Right ventricle myocardium inferior (tissue), 1 donor: ENCODE results near the gene PLVAP. TPM values are rescaled to one million over a fixed set of nuclear protein-coding genes. Genes with fewer than 3 reads are reported as not detected.

ENCODE experiments used
- ATAC-seq: fragments of 200-7000 bp; cut with Tn5 transposase; one replicate; pipeline ENCODE4 v1.9.1; 2020; ENCODE audit warnings: mild to moderate bottlenecking, moderate library complexity
- DNase-seq: peaks from one replicate; pipeline ENCODE4 v3.0.0; 2021; ENCODE audit errors: missing footprints
- intact Hi-C: fragments of 100-400 bp; cut with DNase I; formaldehyde crosslinking; loops from one replicate; pipeline ENCODE4 v1.11.0; 2022
- total RNA-seq: library from RNA; stranded (reverse); fragmentation: NEBNext Ultra II Directional; extraction: Animal tissue kit (Norgen Biotek cat#: 25700); gene quantifications from one replicate; pipeline ENCODE4 v1.2.1, GENCODE V29; 2021
- donor health status: DM: no; HTN: yes; CAD: no; lungs with severe emphysema.

The PLVAP gene
- total RNA-seq, 1 donor from 2014 or later: 29.0 TPM

DNA sequence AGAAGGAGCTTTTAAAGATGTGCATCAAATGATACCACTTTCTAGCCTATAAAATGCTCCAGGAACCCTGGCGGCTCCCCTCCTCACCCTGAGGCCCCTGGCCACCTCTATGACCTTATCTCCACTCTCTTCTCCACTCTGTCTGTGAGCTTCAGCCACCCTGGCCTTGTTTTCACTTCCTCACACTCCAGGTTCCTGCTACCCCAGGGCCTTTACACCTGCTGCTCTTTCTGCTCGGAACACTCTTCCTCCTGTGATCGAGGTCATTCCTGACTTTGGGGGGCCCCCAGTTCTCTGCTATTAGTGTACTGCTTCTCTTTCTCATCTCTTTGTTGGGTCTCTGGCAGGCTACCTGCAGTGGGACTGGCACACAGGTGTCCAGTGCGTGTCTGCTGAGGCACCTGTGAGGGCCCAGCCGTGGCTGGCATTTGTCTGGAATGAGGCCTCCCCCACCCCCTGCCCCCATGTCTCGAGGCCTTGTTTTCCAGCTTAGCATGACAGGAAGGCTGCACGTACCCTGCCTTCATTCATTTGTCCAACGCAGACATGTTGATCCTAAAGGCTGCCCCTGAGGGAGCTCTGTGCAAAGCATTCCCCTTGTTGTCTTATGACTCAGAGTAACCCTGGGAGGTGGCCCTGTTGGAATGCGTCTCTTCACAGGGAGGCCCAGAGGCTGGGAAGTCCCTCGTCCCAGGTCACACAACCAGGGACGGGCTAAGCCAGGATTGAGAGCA, 65.5 kb downstream of the PLVAP start:
- peak; percentile 15 for DNase-seq
- ATAC-seq: no peak

DNA sequence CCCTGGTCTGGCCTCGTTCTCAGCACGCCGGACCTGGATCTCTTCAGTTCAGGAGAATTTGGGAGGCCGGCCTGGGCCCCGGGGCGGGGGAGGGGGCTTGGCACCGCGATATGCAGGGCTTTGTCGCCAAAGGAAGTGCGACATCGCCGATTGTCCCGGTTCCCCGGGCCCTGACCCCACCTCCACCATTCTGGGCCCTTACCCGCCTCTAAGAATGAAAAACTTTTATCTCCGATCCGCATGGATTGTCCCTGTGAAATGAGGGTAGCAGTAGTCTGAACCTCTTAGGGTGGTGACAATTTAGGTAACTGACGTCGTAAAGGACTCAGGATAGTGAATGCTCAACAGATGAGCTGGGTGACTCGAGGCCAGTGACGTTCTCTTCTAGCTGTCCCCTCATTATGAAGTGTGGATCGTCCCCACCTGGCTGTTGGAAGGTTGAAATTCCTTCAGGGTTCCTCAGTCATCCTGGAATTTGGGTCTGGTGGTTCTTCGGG, 67.1 kb downstream of the PLVAP start:
- no peak for ATAC-seq
- no peak for DNase-seq
- intact Hi-C loops: no loop called here

More for the DNA sequence above, 65.5 kb downstream of the PLVAP start:
- intact Hi-C loops: no loop called here

DNA sequence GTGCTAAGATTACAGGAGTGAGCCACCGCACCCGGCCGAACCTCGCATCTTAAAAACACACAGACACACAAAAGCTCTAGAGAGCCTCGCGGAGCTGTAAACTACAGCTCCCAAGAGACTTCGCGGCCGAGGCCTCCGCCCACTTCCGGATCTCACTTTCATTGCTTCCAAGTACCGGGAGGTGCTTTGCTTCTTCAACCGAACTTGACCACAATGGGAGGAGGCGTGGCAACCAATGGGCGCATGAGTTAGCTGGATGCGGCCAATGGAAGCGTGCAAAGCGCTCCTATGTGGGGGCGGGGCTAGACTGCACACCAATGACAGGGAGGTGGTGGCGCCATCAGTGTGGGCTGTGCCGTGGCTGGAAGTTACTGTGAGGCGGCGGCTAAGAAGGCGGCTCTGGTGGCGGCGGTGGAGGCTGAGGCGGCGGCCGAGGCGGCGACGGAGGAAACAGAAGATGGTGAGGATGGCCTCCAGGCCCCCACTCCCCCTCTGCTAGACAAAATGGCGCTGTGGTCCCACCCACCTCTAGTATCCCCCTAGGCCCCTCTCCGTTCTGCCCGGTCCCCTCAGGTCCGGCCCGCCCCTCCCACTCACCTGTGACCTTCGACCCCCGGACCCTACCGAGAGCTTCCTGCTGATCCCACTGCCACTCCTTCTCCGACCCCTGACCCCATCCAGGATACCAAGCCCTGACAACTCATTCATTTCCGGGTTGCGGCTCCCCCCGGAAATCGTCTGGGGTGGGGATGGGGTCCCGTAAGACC, 67.8 kb downstream of the PLVAP start, which contains the start of gene DDA1:
TSS of gene DDA1 (plus strand) at position 366 of the 767 bp plus-strand sequence. CDS start at position 458, 92 bp downstream.
- intact Hi-C loops: no loop called here
- peak; percentile 89 for ATAC-seq
- DNase-seq: peak; percentile 99

DNA sequence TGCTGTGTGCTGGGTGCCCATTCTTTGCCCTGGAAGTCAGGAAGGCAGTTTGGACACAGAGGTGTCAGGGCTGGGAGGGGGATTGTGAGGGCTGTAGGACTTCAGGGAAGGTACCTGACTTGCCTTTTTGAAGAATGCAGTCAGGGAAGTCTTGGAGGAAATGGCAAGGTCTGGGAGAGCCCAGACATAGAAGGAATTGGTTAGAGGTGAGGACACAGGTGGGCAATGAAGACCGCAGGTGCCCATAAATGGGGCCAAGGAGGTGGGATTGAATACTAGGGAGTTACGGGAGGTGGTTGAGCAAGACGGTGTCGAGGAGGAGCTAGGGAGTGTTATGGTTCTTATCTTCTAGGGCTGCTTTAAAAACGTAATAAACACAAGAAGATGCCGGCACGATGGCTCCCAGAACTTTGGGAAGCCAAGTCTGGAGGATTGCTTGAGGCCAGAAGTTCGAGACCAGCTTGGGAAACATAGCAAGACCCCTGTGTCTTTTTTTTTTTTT, 69.2 kb downstream of the PLVAP start:
- intact Hi-C loops: no loop called here

DNA sequence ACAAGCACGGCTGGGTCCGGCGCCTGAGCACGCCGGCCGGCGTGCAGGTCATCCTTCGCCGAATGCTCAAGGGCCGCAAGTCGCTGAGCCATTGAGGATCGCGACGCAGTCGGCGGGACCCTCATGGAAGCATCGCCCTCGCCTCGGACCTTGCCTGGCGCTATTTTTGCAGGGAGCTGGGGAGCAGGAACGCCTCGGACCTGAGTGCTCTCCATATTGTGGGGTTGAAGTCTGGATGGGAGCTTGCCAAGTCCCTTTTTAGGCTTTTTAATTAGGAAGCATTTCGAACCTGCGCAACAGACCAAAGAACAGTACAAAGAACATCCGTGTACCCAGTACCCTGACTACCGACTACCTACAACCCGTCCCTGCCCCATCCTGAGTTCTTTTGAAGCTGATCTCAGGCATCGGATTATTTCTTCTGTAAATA, 70.8 kb downstream of the PLVAP start:
- intact Hi-C loops: no loop called here
- ATAC-seq (no peak), DNase-seq (no peak)

More for the DNA sequence above, 69.2 kb downstream of the PLVAP start:
- ATAC-seq (no peak), DNase-seq (no peak)

DNA sequence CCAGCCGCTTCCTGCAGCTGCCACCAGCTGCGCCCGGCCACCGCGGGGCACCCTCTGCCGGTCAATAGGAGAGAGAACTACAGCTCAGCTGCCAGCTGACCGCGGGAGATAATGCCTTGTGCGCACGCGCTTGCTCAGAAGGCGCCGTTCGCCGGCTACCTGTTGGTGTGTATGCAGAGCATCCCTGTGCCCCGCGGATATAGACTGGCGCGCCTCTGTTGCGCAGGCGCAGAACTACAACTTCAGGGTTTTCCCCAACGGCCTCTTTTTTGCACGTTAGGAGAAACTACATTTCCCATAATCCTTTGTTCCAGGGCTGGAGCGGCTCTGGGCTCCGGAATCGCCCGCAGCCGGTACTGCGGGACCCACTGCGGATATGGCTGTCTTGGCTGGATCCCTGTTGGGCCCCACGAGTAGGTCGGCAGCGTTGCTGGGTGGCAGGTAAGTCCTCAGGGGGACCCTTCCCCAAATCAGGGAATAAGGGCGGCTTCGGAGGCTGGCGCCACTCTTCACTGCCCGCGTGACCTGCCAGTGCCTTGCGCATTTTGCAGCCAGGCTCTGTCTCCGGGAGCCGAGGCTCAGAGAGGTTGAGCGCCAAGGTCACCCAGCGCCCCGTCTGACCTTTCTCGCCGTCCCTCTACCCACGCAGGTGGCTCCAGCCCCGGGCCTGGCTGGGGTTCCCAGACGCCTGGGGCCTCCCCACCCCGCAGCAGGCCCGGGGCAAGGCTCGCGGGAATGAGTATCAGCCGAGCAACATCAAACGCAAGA, 71.4 kb downstream of the PLVAP start, which contains the start of gene MRPL34:
TSS of gene MRPL34 (plus strand) at position 356 of the 768 bp plus-strand sequence. CDS start at position 377, 21 bp downstream.
- intact Hi-C loops: loop anchor here (1.0 to 2.0 kb wide), 2 partner anchors 31 to 38 kb away; partner anchors contain the start of genes BABAM1 and GTPBP3
- peak; percentile 68 for ATAC-seq
- peak; percentile 96 for DNase-seq

DNA sequence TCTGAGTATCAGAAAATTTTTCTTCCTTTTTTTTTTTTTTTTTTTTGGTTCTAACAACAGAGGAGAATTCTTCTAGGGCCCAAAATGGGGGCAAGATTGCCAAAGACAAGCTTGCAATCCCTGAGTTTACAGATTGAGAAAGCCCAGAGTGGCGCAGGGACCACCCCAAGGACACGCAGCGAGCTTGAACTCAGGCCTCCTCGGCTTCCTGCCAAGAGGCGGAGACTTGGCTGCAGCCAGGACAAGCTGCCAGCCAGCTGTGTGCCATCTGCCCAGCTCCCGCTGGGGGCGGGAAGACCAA, 72.0 kb downstream of the PLVAP start:
- ATAC-seq (no peak), DNase-seq (no peak)
- intact Hi-C loops: loop anchor here (1.0 to 2.0 kb wide), 2 partner anchors 32 to 38 kb away; partner anchors contain the start of genes BABAM1 and GTPBP3

DNA sequence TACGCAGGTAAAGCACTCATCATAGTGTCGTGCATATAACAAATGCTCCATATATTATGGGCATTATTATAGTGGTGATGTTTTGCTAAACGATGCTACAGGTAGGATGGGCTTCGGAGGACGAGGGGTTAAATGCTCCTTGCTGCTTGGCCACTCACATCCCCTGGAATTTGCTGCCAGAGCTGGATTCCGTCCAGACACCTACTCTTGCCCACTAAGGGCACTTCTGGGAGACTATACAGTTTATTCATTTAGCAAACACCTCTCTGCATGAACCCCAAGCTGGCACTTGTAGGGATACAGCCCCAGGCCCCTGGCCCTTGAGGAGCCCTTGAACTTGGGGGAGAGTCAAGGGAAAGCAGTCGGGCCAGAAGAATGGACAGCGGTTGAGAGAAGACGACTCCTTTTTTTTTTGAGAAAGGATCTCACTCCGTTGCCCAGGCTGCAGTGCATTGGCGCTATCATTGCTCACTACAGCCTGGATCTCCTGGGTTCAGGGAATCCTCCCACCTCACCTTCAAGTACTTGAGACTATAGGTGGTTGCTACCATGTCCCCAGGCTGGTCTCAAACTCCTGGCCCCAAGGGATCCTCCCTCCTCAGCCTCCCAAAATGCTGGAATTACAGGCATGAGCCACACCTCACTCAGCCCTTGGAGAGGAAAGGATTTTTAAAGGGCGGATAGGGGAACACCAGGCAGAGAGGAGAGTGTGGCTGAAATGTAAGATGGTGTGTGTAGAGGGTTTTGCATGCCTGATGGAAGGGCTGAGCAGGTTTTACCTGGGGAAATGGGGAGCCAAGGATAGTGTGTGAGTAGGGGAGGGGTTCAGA, 72.5 kb downstream of the PLVAP start:
- DNase-seq (no peak), ATAC-seq (no peak)
- intact Hi-C loops: loop anchor here (1.0 to 2.0 kb wide), 2 partner anchors 32 to 37 kb away; partner anchors contain the start of genes BABAM1 and GTPBP3

DNA sequence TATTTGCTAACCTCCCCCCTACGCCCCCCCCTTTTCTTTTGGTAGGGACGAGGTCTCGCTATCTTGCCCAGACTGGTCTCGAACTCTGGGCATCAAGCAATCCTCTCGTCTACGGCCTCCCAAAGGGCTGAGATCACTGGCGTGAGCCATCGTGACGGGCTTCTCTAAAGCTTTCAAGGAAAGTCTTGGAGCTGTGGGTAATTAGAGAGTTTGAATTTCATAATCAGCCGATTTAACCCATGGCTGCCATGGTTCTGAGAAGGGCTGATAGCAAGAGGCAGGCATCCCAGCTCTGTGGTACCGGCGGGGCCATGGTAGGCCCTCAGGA, 73.2 kb downstream of the PLVAP start:
- ATAC-seq (no peak), DNase-seq (no peak)
- intact Hi-C loops: loop anchor here (2.0 kb wide), 1 partner anchor 33 kb away; the partner anchor contains the start of gene GTPBP3

DNA sequence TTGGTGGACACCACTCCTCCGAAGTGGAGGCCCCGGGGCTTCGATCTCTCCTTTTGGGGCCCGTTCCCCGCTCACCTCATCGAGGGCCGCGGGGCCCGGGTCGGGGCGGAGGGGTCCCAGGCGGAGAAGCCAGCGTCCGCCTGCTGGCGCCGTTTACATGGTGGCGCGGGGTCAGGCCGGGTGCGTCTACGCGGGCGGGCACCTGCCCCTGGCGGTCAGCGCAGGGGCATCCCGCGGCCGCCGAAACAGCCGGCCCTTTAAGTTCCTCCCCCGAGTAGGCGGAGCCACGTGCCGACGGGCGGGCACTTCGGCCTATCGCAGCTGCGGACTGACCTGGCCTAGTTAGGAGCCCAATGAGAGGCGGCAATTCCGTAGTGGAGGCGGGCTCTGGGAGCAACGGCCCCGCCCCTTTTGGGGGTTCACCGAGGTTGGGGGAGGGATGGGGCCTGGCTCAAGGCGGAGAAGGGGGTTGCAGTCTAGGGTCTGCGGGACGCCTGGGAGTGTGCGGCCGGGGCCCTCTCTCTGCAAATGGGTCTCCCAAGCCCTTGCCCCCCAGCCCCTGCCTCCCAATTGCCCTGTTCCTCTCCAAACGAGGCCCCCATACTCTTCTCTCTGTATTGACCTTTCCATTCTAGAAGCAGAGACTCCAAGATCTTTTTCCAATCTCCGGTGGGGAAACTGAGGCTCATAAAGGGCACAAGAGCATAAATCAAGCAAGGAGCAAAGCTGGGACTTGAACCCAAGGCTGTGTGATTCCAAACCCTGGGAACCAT, 73.8 kb downstream of the PLVAP start, which contains the start of gene ABHD8:
TSS of gene ABHD8 (minus strand) at position 259 of the 773 bp plus-strand sequence. CDS start 1,809 bp downstream, outside the sequence.
- intact Hi-C loops: no loop called here

DNA sequence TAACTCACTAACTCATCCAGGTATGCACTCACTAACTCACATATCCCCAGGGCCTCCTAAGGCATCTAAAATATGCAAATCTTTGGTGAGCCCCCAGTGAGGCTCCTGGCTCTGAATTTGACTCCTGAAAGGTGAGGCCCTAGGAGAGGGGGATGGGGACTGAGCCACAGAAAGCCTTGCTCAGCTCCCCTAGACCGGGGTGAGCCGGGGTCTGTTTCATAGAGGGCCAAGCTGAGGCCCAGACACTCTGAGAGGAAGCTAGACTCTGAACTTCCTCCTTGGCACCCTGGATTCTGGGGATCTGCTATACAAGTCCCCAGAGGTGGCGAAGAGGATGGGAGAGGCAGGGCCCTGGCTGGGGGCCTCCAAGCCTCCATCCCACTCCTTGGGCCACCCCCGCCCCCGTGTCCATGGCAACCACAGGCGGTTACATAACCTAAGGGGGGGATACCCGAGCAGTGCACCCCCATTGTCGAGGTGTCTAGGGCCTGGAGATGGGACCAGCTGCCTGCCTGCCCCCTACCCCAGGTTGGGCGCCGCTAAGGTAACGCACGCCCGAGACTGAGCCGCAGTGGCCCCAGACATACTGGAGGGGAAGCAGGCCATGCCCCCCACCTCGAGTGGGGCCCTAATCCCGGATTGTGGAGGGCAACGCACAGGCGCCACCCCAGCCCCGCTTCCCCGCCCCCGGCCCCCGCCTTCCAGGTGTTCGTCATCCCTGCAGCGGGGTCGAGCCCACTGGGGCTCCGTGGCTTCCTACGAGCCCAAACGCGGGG, 74.6 kb downstream of the PLVAP start:
- ATAC-seq: no peak
- DNase-seq: no peak
- intact Hi-C loops: no loop called here

More for the DNA sequence above, 73.8 kb downstream of the PLVAP start, which contains the start of gene ABHD8:
- DNase-seq (peak; percentile 97), ATAC-seq (peak; percentile 86)

Other genes starting within 250 kb of the PLVAP start
- gene USE1, start 162.0 kb downstream of the PLVAP start, total RNA-seq: 32.8 TPM
- 26.0 TPM for gene OCEL1, start 151.1 kb downstream of the PLVAP start, total RNA-seq
- 76.4 TPM for gene NR2F6, start 131.4 kb downstream of the PLVAP start, total RNA-seq
- gene USHBP1, start 112.6 kb downstream of the PLVAP start, total RNA-seq: 7.6 TPM
- gene BABAM1, start 109.9 kb downstream of the PLVAP start, total RNA-seq: 82.0 TPM
- 0.19 TPM for gene ANKLE1, start 95.4 kb downstream of the PLVAP start, total RNA-seq
- 13.8 TPM for gene ABHD8, start 73.9 kb downstream of the PLVAP start, total RNA-seq
- 200 TPM for gene MRPL34, start 71.5 kb downstream of the PLVAP start, total RNA-seq
- gene DDA1, start 67.8 kb downstream of the PLVAP start, total RNA-seq: 28.8 TPM
- gene ANO8, start 42.5 kb downstream of the PLVAP start, total RNA-seq: 9.6 TPM
- 11.5 TPM for gene GTPBP3, start 39.8 kb downstream of the PLVAP start, total RNA-seq
- gene CCDC194, start 16.9 kb upstream of the PLVAP start, total RNA-seq: not detected
- 54.5 TPM for gene BST2, start 28.3 kb upstream of the PLVAP start, total RNA-seq
- gene MVB12A, start 42.7 kb upstream of the PLVAP start, total RNA-seq: 19.9 TPM
- not detected for gene TMEM221, start 71.3 kb upstream of the PLVAP start, total RNA-seq
- gene NXNL1, start 83.6 kb upstream of the PLVAP start, total RNA-seq: not detected
- gene SLC27A1, start 93.2 kb upstream of the PLVAP start, total RNA-seq: 66.2 TPM
- 20.8 TPM for gene PGLS, start 134.3 kb upstream of the PLVAP start, total RNA-seq
- 35.5 TPM for gene COLGALT1, start 178.3 kb upstream of the PLVAP start, total RNA-seq